ENCODE results near the gene TAF1D.
A peak's percentile ranks its signal among the peaks of the same experiment; 100 is the strongest.

Gene TAF1D

DNA sequence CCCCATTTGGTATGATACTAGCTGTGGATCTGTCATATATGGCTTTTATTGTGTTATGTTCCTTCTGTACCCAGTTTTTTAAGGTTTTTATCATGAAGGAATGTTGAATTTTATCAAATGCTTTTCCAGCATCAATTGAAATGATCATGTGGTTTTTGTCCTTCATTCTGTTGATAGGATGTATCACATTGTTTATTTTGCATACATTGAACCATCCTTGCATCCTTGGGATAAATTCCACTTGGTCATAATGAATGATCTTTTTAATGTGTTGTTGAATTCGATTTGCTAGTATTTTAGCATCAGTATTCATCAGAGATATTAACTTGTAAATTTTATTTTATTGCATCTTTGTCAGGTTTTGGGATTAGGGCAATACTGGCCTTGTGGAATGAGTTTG is 31.1 kb downstream of the TAF1D start:
- TF ChIP-seq, protein P1, sequence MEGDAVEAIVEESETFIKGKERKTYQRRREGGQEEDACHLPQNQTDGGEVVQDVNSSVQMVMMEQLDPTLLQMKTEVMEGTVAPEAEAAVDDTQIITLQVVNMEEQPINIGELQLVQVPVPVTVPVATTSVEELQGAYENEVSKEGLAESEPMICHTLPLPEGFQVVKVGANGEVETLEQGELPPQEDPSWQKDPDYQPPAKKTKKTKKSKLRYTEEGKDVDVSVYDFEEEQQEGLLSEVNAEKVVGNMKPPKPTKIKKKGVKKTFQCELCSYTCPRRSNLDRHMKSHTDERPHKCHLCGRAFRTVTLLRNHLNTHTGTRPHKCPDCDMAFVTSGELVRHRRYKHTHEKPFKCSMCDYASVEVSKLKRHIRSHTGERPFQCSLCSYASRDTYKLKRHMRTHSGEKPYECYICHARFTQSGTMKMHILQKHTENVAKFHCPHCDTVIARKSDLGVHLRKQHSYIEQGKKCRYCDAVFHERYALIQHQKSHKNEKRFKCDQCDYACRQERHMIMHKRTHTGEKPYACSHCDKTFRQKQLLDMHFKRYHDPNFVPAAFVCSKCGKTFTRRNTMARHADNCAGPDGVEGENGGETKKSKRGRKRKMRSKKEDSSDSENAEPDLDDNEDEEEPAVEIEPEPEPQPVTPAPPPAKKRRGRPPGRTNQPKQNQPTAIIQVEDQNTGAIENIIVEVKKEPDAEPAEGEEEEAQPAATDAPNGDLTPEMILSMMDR (IDR thresholded peaks at IDR 0.05; ENCODE audit: low read depth, low read length, missing control alignments) = no peak
- H3K4me3 ChIP-seq (ENCODE audit: low read depth, low read length) = no peak overlapping the region
- no peak for DNase-seq (ENCODE audit: low read depth)

DNA sequence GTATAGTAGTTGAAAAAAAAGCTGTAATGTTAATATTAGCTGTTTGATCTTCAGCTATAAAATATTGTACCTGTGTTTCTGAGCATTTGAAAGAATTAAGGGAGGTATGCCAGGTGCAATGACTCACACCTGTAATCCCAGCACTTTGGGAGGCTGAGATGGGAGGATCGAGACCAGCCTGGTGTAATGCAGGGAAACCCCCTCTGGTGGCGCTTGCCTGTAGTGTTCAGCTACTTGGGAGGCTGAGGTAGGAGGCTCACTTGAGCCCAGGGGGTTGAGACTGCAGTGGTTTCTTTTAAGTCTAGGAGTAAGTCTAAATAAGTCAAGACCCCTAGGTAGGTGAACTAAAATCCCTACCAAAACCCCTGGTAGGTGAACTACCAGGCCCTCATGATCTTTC is 37.1 kb downstream of the TAF1D start:
- no peak overlapping the region for H3K4me3 ChIP-seq (ENCODE audit: low read depth, low read length)
- no peak for DNase-seq (ENCODE audit: low read depth)
- TF ChIP-seq, protein P1 (IDR thresholded peaks at IDR 0.05; ENCODE audit: low read depth, low read length, missing control alignments) = peak; percentile 12

DNA sequence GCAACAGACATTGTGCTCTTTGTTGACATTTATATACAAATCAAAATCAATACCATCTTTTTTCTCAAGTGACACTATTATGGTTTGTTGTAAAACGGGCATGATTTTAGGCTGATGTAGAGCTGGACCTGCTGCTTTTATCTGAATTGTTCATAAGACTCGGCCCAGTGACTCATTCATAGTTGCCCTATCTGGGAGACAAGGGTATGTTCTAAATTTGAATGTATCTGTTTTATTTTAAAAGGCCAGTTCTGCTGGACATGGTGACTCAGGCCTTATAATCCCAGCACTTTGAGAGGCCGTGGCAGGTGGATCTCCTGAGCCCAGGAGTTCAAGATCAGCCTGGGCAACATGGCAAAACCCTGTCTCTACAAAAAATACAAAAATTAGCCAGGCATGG is 40.5 kb downstream of the TAF1D start:
- DNase-seq (ENCODE audit: low read depth) = no peak
- H3K4me3 ChIP-seq (ENCODE audit: low read depth, low read length) = no peak overlapping the region
- TF ChIP-seq, protein P1 (IDR thresholded peaks at IDR 0.05; ENCODE audit: low read depth, low read length, missing control alignments) = no peak

DNA sequence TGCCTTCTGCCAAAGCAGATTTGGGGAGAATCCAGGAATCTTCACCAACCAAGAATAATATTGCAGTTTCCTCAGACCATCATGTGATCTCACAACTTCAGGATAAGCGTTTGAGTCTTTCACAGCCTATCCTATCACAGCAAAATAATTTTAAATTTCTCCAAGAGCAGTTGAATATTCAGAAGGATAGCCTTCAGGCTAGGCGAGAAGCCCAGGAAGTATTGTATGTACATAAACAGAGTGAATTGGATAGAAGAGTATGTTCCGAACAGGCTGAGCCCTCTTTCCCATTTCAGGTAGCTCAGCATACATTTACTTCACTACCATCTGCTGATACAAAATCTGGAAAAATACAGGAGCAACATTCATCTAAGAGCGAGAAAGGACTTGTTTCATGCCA is 43.7 kb downstream of the TAF1D start:
- TF ChIP-seq, protein P1 (IDR thresholded peaks at IDR 0.05; ENCODE audit: low read depth, low read length, missing control alignments) = no peak
- no peak for DNase-seq (ENCODE audit: low read depth)
- no peak overlapping the region for H3K4me3 ChIP-seq (ENCODE audit: low read depth, low read length)

DNA sequence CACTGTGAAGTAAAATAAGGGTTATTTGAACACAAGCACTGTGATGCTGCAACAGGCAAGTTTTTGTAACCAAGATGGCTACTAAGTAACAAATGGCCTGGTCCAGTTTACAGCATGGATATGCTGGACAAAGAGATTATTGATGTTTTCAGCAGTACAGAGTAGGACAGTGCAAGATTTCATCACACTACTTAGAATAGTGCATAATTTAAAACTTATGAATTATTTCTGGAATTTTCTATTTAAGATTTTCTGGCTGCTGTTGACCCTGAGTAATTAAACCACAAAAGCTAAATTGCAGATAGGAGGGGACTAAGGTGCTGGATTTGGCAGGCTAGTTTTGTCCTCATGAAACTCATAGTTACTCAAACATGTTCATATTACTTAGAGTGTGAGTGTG is 46.7 kb downstream of the TAF1D start:
- no peak overlapping the region for H3K4me3 ChIP-seq (ENCODE audit: low read depth, low read length)
- DNase-seq (ENCODE audit: low read depth) = no peak
- TF ChIP-seq, protein P1 (IDR thresholded peaks at IDR 0.05; ENCODE audit: low read depth, low read length, missing control alignments) = no peak

DNA sequence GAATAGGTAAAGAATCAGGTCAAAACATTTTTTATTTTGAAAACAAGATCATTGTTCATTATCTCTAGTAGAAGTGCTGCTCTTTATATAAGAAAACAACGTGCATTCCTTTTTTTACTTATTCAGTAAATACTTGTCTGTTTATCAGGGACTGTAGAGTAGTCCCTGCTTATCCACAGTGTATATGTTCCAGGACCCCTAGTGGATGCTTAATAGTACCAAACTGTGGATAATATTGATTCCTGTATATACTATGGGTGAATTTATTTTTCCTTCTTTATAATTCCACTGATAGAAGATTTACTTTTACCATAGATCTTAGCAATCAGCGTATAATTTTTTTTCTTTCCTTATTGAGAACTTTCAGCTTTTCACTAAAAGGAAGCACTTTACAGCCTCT is 47.2 kb downstream of the TAF1D start:
- TF ChIP-seq, protein P1 (IDR thresholded peaks at IDR 0.05; ENCODE audit: low read depth, low read length, missing control alignments) = no peak
- DNase-seq (ENCODE audit: low read depth) = no peak
- no peak overlapping the region for H3K4me3 ChIP-seq (ENCODE audit: low read depth, low read length)

DNA sequence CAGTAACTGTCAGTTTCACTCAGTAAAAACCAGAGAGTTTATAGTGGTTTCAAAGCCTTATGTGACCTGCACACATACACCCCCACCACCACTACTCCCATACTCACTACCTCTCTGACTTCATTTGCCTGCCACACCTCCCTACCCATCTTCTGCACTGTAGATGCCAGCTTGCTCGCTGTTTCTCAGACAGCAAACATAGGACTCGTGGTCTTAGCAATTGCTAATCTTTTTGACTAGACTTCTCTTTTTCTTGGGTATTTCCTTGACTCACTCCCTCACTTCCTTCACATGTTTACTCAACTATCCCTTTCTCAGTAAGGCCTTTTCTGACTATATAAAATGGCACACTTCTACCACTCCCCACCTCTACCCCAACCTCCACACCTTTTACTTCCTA is 52.1 kb downstream of the TAF1D start:
- TF ChIP-seq, protein P1 (IDR thresholded peaks at IDR 0.05; ENCODE audit: low read depth, low read length, missing control alignments) = no peak
- no peak for DNase-seq (ENCODE audit: low read depth)
- no peak overlapping the region for H3K4me3 ChIP-seq (ENCODE audit: low read depth, low read length)
